Measurements from ENCODE around the gene ZCCHC17. TPM values are rescaled to one million over a fixed set of nuclear protein-coding genes. Genes with fewer than 3 reads are reported as not detected.

Gene ZCCHC17
- polyA plus RNA-seq, 1 experiment, result 72.9 TPM

- H3K27ac ChIP-seq (ENCODE audit: low read depth, low read length), result no peak overlapping the region
- H3K27me3 ChIP-seq (ENCODE audit: control insufficient read depth, insufficient read depth, low read length), result no peaks in the 10 kb centered on the region
- no peaks in the 10 kb centered on the region for H3K9me3 ChIP-seq (ENCODE audit: control insufficient read depth, insufficient read depth, low read length)
- TF ChIP-seq CTCF (IDR thresholded peaks at IDR 0.05; ENCODE audit: low read depth, low read length), result no peak
- no peak overlapping the region for H3K4me3 ChIP-seq (ENCODE audit: low read depth, low read length)
- CTCF ChIA-PET, result interaction anchor here (1.6 to 13.4 kb wide), 3 partner anchors 32 to 159 kb away, joined by 7 to 238 read pairs (median 7); no protein-coding TSS in a partner anchor
- no peak for DNase-seq (ENCODE audit: low read depth, low spot score)
- POLR2A ChIA-PET, result no interaction called here
Observed at GRCh38 chr1:31390071-31390470, 93.2 kb downstream of the ZCCHC17 start.

- Histone ChIP-seq H3K27ac (ENCODE audit: low read depth, low read length) (no peak overlapping the region), H3K9me3 (ENCODE audit: control insufficient read depth, insufficient read depth, low read length) (no peaks in the 10 kb centered on the region), H3K27me3 (ENCODE audit: control insufficient read depth, insufficient read depth, low read length) (no peaks in the 10 kb centered on the region), H3K4me3 (ENCODE audit: low read depth, low read length) (no peak overlapping the region)
- no peak for DNase-seq (ENCODE audit: low read depth, low spot score)
- CTCF ChIA-PET, result interaction anchor here (1.0 to 13.4 kb wide), 7 partner anchors 9 to 155 kb away, joined by 3 to 238 read pairs (median 11); no protein-coding TSS in a partner anchor
- POLR2A ChIA-PET, result interaction anchor here (0.6 kb wide), 1 partner anchor 372 kb away, joined by 3 read pairs; no protein-coding TSS in a partner anchor
- TF ChIP-seq CTCF (IDR thresholded peaks at IDR 0.05; ENCODE audit: low read depth, low read length), result no peak
Observed at GRCh38 chr1:31393463-31393862, 96.6 kb downstream of the ZCCHC17 start.

GRCh38 chr1:31394584-31395193 lies 97.9 kb downstream of the ZCCHC17 start:
- ChIA-PET CTCF (interaction anchor here (0.6 to 13.4 kb wide), 30 partner anchors 9 to 715 kb away, joined by 3 to 238 read pairs (median 4); partner anchors contain the start of gene SERINC2), POLR2A (interaction anchor here (0.5 to 1.2 kb wide), 5 partner anchors 19 to 343 kb away, joined by 3 to 12 read pairs (median 5); partner anchors contain the start of genes SERINC2, SNRNP40 and ZCCHC17)
- Histone ChIP-seq H3K9me3 (ENCODE audit: control insufficient read depth, insufficient read depth, low read length) (no peaks in the 10 kb centered on the region), H3K27ac (ENCODE audit: low read depth, low read length) (no peak overlapping the region), H3K4me3 (ENCODE audit: low read depth, low read length) (peak overlapping the region; percentile 38), H3K27me3 (ENCODE audit: control insufficient read depth, insufficient read depth, low read length) (no peaks in the 10 kb centered on the region)
- TF ChIP-seq CTCF (IDR thresholded peaks at IDR 0.05; ENCODE audit: low read depth, low read length), result peak; percentile 89
- DNase-seq (ENCODE audit: low read depth, low spot score), result peak; percentile 46

GRCh38 chr1:31396633-31397351 lies 100.0 kb downstream of the ZCCHC17 start:
- CTCF ChIA-PET, result interaction anchor here (1.0 to 13.4 kb wide), 7 partner anchors 14 to 194 kb away, joined by 3 to 238 read pairs (median 10); partner anchors contain the start of gene SERINC2
- Histone ChIP-seq H3K9me3 (ENCODE audit: control insufficient read depth, insufficient read depth, low read length) (no peaks in the 10 kb centered on the region), H3K27ac (ENCODE audit: low read depth, low read length) (peak overlapping the region; percentile 86), H3K27me3 (ENCODE audit: control insufficient read depth, insufficient read depth, low read length) (no peaks in the 10 kb centered on the region), H3K4me3 (ENCODE audit: low read depth, low read length) (no peak overlapping the region)
- peak; percentile 50 for TF ChIP-seq CTCF (IDR thresholded peaks at IDR 0.05; ENCODE audit: low read depth, low read length)
- peak; percentile 81 for DNase-seq (ENCODE audit: low read depth, low spot score)
- POLR2A ChIA-PET, result interaction anchor here (1.1 to 1.9 kb wide), 4 partner anchors 13 to 134 kb away, joined by 3 to 8 read pairs (median 3); no protein-coding TSS in a partner anchor
